Adrenal gland (tissue), 5 donors: Measurements from ENCODE around the gene DFFB.

ENCODE experiments used
- POLR2A ChIP-seq, 2 donors: fragments of 450-650 bp; IDR thresholded peaks; one replicate each; pipeline ENCODE4 v1.6.1; 2017; ENCODE audit warnings: antibody characterized with exemption in 2 of 2, mild to moderate bottlenecking in 2 of 2, moderate library complexity in 1 of 2
- TF ChIP-seq, protein P1 (sequence below), 6 experiments: fragments of 450-650 bp in 4 of 6; fragments of 200-600 bp in 2 of 6; sonication (generic) in 1 of 6; IDR thresholded peaks; 1 replicate in 5 of 6; 2 replicates in 1 of 6; pipeline versions ENCODE4 v1.5.1 to v1.8.0; 2016 to 2021; ENCODE audit warnings: antibody characterized with exemption in 6 of 6, mild to moderate bottlenecking in 2 of 6, moderate library complexity in 1 of 6
- donor health status: DM: no; HTN: no; CAD: no.

GRCh38 chr1:3915551-3916121 is 58.4 kb downstream of the DFFB start:
- TF ChIP-seq, protein P1, sequence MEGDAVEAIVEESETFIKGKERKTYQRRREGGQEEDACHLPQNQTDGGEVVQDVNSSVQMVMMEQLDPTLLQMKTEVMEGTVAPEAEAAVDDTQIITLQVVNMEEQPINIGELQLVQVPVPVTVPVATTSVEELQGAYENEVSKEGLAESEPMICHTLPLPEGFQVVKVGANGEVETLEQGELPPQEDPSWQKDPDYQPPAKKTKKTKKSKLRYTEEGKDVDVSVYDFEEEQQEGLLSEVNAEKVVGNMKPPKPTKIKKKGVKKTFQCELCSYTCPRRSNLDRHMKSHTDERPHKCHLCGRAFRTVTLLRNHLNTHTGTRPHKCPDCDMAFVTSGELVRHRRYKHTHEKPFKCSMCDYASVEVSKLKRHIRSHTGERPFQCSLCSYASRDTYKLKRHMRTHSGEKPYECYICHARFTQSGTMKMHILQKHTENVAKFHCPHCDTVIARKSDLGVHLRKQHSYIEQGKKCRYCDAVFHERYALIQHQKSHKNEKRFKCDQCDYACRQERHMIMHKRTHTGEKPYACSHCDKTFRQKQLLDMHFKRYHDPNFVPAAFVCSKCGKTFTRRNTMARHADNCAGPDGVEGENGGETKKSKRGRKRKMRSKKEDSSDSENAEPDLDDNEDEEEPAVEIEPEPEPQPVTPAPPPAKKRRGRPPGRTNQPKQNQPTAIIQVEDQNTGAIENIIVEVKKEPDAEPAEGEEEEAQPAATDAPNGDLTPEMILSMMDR (IDR thresholded peaks at IDR 0.05) = no peak
- no peak for TF ChIP-seq POLR2A (IDR thresholded peaks at IDR 0.05)
